Activated naive CD4-positive, alpha-beta T cell treated with Interleukin-2 at 50 U/mL for 16 hours (primary cell): ENCODE measurements around the gene SERPINF2.
"Not testable (repeated sequence)": the region's sequence is repeated elsewhere in the genome, so short reads cannot be mapped to it uniquely, and the experiment has no call there.

Source experiments
- DNase-seq: peaks from one replicate; pipeline ENCODE4 v3.0.0-alpha.2; 2020

The SERPINF2 gene

DNA sequence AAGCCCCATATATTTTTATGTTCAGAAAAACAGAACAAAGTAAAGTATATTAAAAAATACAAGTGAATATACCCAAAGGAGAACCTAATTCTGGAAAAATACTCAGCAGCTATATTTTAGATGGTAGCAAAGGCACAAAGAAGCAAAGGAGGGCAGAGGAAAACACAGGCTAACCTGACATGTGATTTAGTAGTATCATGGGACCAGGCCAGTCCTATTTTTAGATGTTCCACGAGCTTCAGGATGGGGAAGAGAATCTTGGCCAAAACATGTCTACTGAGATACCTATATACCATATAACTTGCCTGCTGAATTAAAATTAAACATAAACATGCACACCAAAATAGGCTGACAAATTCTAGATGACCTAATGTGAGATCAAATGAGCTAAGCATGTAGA is 54.1 kb downstream of the SERPINF2 start:
- DNase-seq, result no peak

DNA sequence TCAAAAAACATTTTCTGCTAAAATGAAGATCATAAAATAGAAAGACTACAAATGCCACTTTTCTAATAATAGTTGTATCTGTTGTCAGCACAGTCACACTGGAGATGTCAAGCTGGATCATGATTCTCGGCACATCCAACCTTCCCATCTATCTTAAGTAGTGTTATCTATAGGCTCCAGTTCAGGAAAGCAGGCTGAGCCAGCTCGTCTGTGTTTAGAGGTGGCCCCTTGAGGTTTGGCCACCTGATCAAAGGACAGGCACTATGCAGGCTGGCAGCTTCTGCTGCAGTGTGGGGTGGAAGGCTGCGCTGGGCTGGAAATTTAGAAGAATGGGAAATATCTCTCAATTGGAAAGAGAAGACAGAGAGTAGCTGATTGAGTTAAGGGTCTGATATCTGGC is 54.7 kb downstream of the SERPINF2 start:
- no peak for DNase-seq

DNA sequence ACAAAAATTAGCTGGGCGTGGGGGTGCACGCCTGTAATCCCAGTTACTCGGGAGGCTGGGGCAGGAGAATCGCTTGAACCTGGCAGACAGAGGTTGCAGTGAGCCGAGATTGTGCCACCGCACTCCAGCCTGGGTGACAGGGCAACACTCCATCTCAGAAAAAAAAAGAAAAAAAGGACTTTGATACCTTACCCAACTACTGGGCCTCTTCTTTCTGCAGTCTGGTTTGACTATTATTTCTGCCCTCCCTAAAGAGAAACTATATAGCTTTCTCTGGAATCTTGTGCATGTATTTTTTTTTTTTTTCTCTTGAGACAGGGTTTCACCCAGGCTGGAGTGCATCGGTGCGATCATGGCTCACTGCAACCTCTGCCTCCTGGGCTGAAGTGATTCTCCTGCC is 55.2 kb downstream of the SERPINF2 start:
- DNase-seq, result not testable (repeated sequence)

DNA sequence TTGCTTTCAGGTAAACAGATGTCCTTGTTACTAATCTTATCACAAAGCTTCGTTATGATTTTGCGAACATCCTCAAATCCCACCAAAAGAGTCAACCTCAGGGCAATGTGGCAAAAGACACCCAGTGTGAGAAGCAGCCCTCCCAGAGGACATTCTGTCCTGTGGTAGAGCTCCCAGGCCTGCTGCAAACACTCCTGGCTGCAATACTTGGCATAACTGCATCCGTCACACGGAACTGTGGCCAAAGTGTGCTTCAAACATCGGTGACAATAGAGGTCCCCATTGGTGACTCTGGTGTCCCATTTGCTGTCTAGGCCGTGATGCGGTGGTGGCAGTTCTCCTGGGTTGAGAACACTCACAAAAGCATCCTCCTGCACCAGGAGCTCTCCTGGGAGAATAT is 57.6 kb downstream of the SERPINF2 start:
- DNase-seq, result no peak

DNA sequence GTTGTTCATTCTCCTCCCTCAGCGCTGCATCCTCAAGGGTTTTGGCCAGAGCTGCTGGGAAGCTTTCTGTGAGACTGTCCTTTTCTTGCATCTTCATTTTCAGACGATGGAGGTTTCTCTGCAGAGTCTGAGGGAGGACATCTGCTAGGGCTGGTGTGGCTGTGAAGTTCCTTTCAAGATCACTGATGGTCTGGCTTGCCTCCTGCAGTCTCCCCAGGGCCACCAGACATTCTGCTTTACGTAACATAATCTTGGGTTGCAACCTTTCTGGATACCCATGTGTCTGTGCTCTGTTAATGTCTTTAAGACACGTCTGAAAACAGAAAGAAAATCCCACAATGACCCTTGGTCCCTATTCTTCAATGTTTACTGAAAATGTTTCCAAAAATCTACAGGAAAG is 58.0 kb downstream of the SERPINF2 start:
- DNase-seq, result no peak

DNA sequence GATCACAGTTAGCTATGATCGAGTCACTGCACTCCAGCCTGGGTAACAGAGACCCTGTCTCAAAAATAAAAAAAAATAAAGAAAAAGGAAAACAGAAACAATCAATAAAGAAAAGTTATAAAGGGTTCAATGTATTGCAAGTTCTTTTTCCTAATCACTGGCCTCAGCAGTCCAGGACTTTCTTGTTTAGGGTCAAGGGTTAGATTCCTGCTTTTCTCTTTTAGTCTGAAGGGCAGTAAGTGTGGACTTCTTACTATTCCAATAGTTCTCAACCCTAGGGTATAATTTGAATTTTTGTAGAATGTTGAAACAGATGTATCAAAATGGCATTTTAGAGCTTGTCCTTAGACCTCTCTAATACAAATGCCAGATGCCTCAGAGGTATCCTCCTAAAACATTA is 59.8 kb downstream of the SERPINF2 start:
- no peak for DNase-seq

DNA sequence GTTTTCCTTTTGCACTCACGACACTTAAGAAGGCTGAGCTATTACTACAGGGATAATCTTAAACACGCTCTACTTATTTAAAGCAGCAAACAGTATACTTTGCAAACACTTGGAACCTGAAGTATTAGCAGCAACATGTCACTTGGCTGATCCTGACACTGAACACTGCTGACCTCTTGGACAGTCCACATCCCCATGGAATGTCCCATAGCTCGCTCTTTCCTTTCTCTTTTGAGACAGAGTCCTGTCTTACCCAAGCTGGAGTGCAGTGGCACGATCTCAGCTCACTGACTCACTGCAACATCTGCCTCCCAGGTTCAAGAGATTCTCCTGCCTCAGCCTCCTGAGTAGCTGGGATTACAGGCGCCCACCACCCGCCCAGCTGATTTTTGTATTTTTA is 60.6 kb downstream of the SERPINF2 start:
- no peak for DNase-seq
